GM18498 (cell line): ENCODE data around the gene ARID3C.

Source experiments
- ATAC-seq: cut with Tn5 transposase; IDR thresholded peaks from one replicate; pipeline ENCODE4 v1.9.1; 2021; ENCODE audit warnings: mild to moderate bottlenecking, moderate library complexity; ENCODE audit not compliant: unreplicated experiment

The ARID3C gene

GRCh38 chr9:34599546-34599945 is 29.3 kb downstream of the ARID3C start:
- no peak for ATAC-seq

DNA sequence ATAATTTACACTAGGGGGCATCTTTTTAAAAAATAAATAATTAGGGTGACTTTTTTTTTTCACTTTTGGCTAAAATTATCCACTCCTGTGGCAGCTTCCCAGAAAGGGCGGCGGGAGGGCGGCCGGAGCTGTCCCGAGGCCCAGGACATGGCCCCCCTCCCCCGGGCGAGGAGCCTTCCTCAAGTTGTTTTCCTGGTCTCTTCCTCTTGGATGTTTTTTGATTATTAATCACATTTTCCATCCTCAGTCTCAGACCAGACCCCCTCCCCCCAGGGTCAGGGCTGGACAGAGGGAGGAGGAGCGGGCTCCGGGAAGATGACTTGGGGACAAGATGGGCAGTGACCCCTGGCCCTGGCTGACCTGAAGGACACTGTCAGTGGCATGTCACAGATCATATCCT is 34.7 kb downstream of the ARID3C start:
- ATAC-seq: no peak

DNA sequence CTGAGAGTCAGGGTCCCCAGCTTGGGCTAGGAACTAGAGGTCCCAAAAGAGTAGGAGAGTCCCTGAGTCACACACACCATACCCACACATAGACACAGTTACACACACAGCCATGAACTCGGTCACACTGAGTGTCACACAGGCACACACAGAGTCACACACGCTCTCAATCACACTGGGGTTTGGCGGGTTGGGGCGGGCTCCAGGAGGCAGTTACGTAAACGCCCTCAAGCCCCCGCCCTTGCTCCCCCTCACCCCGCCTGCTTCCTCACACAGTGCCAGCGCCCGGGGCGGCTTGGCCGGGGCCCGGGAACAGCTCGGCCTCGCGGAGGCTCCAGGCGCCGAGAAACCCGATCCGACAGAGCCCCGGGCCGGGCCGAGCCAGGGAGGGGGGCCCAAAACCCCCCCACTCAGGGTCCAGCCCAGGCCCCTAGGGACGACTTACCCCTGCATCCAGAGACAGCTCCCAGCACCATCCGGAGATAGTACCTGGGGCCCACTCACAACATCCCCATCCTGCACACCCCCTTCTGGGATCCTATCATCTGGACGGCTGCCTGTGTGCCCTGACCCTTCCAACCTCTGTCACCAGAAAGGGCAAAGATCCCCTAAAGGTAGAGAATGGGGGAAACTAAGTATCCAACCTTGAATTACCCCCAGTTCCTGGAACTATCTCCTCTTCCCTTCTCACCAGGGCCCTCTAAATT is 35.8 kb downstream of the ARID3C start:
- no peak for ATAC-seq

DNA sequence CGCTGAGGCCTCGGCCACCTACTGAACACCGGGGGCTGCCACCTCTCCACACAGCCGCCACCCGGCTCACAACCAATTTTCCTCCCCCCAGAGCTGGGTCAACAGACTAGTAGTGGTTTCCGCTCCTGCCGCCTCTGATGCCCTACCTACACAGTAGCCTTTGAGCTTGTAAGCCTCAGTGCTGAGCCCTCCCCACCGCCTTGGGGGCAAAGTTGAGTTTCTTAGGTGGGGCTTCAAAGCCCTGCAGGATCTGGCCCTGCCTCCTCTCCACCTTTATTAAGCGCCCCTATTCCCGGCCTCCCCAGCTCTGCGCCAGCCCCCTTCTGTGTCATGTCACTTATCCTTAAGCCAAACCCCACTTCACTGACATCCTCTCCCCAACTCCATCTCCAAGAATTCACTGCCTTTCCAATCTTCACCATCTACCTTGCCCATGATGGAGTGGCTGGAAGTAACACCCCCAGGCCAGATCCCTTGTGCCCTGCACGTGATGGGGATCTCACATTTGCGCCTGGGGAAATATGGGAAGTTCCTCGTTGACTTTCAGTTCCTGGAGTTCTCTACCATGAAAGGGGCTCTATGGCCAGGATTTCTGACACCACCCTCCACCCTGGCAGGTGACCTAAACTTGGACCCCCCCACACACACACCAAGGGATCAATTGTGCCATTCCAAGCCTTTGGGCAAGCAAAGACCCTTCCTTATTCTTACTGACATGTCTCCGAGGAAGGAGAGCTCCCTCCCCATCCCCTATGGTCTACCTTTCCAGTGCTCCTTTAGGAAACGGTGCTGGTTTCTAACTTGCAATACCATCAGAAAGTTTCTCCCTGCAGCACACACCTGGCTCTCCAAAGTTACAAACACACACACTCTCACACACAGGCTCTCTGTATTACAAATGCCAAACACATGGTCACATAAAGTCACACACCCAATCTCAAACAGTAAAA is 36.7 kb downstream of the ARID3C start:
- ATAC-seq: no peak

- peak; percentile 77 for ATAC-seq
Measured at GRCh38 chr9:34591248-34591916, 37.5 kb downstream of the ARID3C start.

- ATAC-seq: no peak
Measured at GRCh38 chr9:34590381-34591247, 38.3 kb downstream of the ARID3C start.

GRCh38 chr9:34589636-34590380 is 39.1 kb downstream of the ARID3C start, which contains the start of gene CNTFR:
Gene CNTFR, minus strand, starts transcription at chr9:34589724. Its CDS starts 20,743 bp downstream, at chr9:34568981.
- no peak for ATAC-seq

DNA sequence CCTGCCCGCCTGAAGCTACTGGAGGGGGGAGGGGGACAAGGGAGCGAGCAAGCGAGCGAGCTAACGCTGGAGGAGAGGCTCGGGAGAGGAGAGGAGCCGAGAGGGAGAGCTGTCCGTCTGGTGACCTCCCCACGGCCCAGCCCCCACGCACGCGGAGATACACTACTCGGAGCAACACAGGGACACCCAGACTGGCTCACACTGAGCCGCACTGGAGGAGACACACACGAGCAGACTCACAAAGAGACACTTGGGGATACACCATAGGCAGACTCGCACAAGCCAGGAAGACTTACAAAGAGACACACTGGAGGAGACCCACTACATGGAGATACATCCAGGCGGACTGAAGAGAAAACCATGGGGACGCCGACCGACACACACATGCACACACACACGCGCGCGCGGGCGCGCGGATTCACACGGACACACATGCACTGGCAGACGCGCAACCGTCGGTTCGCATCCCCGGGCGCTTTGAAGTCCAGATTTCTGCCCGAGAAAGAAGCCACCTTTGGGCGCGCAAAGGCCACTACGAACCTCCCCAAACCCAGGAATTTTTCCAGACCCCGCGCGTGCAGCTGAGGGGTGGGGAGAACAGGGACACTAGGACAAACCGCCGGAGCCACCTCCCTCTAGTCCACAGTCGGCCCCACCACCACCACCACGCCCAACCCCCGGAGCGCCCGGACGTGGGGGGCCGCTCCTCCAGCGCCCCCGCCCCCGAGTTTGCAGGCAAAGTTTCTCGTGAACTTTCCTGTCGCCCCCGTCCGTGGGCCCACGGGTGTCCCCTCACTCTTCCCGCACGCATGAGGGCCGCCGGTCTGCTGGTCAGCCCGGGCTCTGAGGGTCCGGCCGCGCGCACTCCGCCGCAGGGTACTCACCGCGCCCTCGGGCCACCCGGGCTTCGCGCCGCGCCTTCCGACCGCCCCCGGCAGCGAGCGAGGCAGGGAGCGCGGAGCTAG is 39.9 kb downstream of the ARID3C start:
- ATAC-seq: no peak

- no peak for ATAC-seq
Measured at GRCh38 chr9:34587271-34587670, 41.6 kb downstream of the ARID3C start.

DNA sequence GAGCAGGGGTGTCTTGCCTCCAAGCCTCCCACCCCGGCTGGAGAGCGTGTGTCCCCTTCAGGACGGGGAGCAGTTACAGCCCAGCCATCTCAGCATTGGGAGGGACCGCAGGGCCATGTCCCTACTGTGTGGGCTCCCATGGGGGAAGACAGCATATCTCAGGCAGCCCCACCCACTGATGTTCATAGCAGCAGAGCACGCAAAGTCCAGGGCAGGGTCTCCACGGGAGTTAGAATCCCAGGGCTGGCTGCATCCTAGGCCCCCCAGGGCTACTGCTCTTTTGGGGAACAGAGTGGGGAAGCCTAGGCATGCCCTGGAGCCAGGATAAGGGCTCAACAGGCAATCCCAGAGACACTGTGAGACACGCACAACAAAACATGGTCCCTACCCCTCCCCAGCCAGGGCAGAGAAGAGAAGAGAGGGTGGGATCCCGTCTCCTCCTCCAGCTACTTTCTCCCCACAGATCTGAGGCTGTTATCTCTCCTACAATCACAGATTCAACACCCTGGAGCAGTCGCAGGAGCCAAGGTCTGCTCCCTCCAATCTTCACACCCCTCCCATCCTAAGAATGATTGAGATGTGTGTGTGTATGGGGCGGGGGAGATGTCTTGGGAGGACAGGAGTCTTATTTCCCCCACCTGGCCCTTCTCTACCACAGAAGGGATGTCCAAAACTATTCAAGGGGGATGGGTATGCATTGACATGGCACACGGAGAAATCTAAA is 42.8 kb downstream of the ARID3C start:
- no peak for ATAC-seq

DNA sequence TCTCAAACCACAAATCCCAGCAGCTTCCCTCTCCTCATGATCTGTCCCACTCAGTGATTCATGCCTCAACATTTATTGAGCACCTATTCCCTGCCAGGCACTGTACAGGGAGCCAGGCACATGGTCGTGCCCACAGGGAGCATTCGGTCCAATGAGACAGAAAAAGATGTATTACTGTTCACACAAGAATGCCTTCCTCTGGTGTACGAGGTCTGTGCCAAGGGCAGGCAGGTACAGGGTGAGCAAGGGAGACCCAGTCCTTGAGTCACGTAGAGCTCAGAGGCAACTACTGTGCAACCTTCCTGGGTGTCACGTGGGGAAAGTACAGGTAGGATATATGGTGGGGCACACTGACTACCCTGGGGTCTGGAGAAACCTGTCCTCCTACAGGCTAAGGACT is 43.9 kb downstream of the ARID3C start:
- no peak for ATAC-seq

DNA sequence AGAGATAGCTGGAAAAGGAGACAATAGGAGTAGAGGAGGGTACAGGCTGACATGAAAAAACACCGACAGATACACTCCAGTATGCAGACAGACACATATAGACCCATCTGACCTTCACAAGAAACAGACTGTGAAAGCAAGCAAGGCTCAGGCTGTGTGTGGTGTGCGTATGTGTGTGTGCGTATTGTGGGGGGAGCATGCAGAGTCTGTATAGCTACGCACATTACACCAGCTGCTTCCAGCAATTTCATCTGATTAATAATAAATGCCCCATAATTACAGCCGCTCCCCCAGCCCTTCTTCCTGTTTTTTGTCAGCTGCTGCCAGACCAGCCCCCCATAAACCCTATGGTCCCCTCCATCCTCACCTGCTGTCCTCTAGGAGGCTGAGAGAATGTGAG is 46.1 kb downstream of the ARID3C start:
- no peak for ATAC-seq

GRCh38 chr9:34581318-34581717 is 47.5 kb downstream of the ARID3C start:
- ATAC-seq: no peak

DNA sequence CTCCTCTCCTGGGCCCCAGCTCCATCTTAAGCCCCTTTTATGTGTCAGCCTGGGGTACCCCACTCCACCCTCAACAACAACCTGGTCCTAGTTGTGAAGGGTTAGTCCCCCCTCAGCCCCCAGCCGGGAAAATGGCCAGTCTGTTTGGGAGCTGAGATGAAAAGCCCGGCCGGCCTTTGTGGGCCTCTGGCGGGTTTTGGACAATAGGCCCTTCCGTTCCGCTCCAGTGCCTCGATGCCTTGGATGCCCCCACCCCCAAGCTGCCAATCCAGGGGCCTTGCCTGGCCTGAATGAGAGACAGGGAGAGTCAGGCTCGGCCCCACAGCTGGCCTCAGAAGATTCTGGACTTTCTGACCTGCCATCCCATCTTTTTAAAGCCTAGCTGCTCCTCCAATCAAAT is 48.5 kb downstream of the ARID3C start:
- ATAC-seq: no peak

GRCh38 chr9:34579808-34580163 is 49.1 kb downstream of the ARID3C start:
- ATAC-seq: no peak

GRCh38 chr9:34579104-34579807 is 49.6 kb downstream of the ARID3C start:
- ATAC-seq: no peak
